UCSD-AML1 (cell line): ENCODE measurements around the gene FAM47C.
"Not testable (repeated sequence)": the region's sequence is repeated elsewhere in the genome, so short reads cannot be mapped to it uniquely, and the experiment has no call there.

Experiments used
- DNase-seq: peaks from one replicate; lab custom pipeline; 2025; ENCODE audit not compliant: unreplicated experiment; lab: John Stamatoyannopoulos, UW

FAM47C gene

GRCh38 chrX:37008182-37008581 is at the start of gene FAM47C:
Gene FAM47C (plus strand): TSS chrX:37008366. CDS start chrX:37008411, 45 bp downstream.
- not testable (repeated sequence) for DNase-seq

- no peak for DNase-seq
Observed at GRCh38 chrX:36961590-36961989, 46.6 kb upstream of the FAM47C start.

- DNase-seq: no peak
Observed at GRCh38 chrX:36963069-36963808, 44.9 kb upstream of the FAM47C start.

- no peak for DNase-seq
Observed at GRCh38 chrX:36963852-36964251, 44.3 kb upstream of the FAM47C start.

- DNase-seq: no peak
Observed at GRCh38 chrX:36973575-36973974, 34.6 kb upstream of the FAM47C start.

- no peak for DNase-seq
Observed at GRCh38 chrX:36974911-36975310, 33.3 kb upstream of the FAM47C start.

GRCh38 chrX:36978886-36979285 is 29.3 kb upstream of the FAM47C start:
- DNase-seq: no peak

GRCh38 chrX:36983831-36984230 is 24.3 kb upstream of the FAM47C start:
- no peak for DNase-seq

- DNase-seq: not testable (repeated sequence)
Observed at GRCh38 chrX:36985416-36986209, 22.6 kb upstream of the FAM47C start.

- DNase-seq: no peak
Observed at GRCh38 chrX:36986231-36986630, 21.9 kb upstream of the FAM47C start.

GRCh38 chrX:36987212-36987611 is 21.0 kb upstream of the FAM47C start:
- DNase-seq: not testable (repeated sequence)

GRCh38 chrX:37000140-37000539 is 8.0 kb upstream of the FAM47C start:
- DNase-seq: no peak

- no peak for DNase-seq
Observed at GRCh38 chrX:37010496-37010895, 2.3 kb downstream of the FAM47C start.

- DNase-seq: not testable (repeated sequence)
Observed at GRCh38 chrX:37034260-37034659, 26.1 kb downstream of the FAM47C start.

GRCh38 chrX:37036674-37037220 is 28.6 kb downstream of the FAM47C start:
- DNase-seq: not testable (repeated sequence)

GRCh38 chrX:37038814-37039213 is 30.6 kb downstream of the FAM47C start:
- not testable (repeated sequence) for DNase-seq

- DNase-seq: not testable (repeated sequence)
Observed at GRCh38 chrX:37042956-37043885, 35.1 kb downstream of the FAM47C start.

- DNase-seq: no peak
Observed at GRCh38 chrX:37047776-37048175, 39.6 kb downstream of the FAM47C start.

GRCh38 chrX:37057572-37057971 is 49.4 kb downstream of the FAM47C start:
- not testable (repeated sequence) for DNase-seq

- no peak for DNase-seq
Observed at GRCh38 chrX:37060999-37061398, 52.8 kb downstream of the FAM47C start.
